ENCODE measurements around the gene PVALB.

- TF ChIP-seq CTCF (conservative IDR thresholded peaks at IDR 0.05): peak; percentile 100
- TF ChIP-seq ZFX (IDR thresholded peaks at IDR 0.05): no peak
These were observed 39.4 kb upstream of the PVALB start for GRCh38 chr22:36856121-36856791.

All from C4-2B (cell line).